Measurements from ENCODE around the gene GBGT1. TPM values are rescaled to one million over a fixed set of nuclear protein-coding genes. Genes with fewer than 3 reads are reported as not detected.

GBGT1 gene
- total RNA-seq, 2 experiments from 2014 or later, result 2.5 to 3.9 TPM

DNA sequence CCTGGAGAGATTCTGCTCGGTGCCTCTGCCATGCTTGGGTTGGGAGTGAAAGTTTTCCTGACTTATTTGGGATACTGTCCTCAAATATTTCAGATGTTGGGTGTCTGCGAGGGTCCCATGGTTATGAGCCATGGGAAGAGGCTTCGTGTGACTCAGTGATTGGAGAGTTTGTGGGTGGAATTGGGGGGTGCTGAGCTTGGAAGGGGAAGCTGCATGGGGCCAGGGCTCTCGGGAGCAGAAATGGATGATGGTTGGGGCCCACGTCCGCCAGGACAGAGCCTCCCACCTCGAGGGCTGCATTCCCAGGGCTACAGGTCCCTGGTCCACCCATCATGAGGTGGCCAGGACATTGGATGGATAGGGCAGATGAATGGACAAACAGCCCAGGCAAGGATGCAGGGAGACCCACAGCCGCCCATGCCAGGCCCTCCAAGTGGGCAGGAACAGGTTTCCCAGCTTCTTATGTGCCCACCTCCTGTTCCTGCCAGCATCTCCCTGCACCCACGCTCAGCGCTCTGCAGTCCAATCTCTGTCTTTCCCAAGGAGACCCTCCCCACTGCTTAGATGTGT is 39.9 kb upstream of the GBGT1 start:
- peaks cover 4% of the 10 kb centered on the region for H3K4me1 Mint-ChIP-seq
- CTCF ChIA-PET, result no interaction called here
- POLR2A ChIA-PET, result no interaction called here

GRCh38 chr9:133202688-133203453 is 39.2 kb upstream of the GBGT1 start:
- H3K27me3 Mint-ChIP-seq, result peaks cover 3% of the 10 kb centered on the region
- peaks cover 4% of the 10 kb centered on the region for H3K4me1 Mint-ChIP-seq
- no peaks in the 10 kb centered on the region for H3K36me3 Mint-ChIP-seq (ENCODE audit: low read depth)
- H3K4me3 Mint-ChIP-seq, result no peak overlapping the region
- no peak overlapping the region for H3K27ac Mint-ChIP-seq
- ChIA-PET POLR2A (no interaction called here), CTCF (no interaction called here)
- no peak for DNase-seq
- no peaks in the 10 kb centered on the region for H3K9me3 Mint-ChIP-seq

More for the DNA sequence above, 39.9 kb upstream of the GBGT1 start:
- Mint-ChIP-seq H3K27ac (no peak overlapping the region), H3K4me3 (no peak overlapping the region), H3K27me3 (peaks cover 3% of the 10 kb centered on the region), H3K9me3 (no peaks in the 10 kb centered on the region), H3K36me3 (ENCODE audit: low read depth) (no peaks in the 10 kb centered on the region)
- no peak for DNase-seq

DNA sequence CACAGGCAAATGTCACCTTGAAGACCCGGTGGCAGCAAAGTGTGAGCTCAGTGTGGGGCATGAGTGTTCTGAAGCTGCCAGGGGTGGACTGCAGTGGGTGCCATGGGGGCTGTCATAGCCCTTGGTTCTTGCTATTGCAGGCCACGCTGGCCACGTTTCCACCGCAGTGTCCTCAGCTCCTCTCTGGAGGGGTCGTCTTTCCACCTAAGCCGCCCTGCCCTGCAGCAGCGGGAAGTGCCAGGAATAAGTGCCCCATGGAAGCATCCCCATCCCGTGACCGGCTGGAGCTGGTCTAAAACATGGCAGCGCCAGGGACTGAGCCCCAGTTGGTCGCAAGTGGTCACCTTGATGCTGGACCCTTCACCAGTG is 38.4 kb upstream of the GBGT1 start:
- no peak for DNase-seq
- Mint-ChIP-seq H3K9me3 (no peaks in the 10 kb centered on the region), H3K27ac (no peak overlapping the region), H3K4me3 (no peak overlapping the region), H3K36me3 (ENCODE audit: low read depth) (no peaks in the 10 kb centered on the region), H3K4me1 (peaks cover 4% of the 10 kb centered on the region), H3K27me3 (peaks cover 3% of the 10 kb centered on the region)
- CTCF ChIA-PET, result interaction anchor here (1.7 kb wide), 1 partner anchor 14 kb away, joined by 6 read pairs; no protein-coding TSS in a partner anchor
- POLR2A ChIA-PET, result no interaction called here

- Mint-ChIP-seq H3K9me3 (no peaks in the 10 kb centered on the region), H3K27ac (no peak overlapping the region), H3K4me3 (no peak overlapping the region), H3K36me3 (ENCODE audit: low read depth) (no peaks in the 10 kb centered on the region), H3K4me1 (peaks cover 4% of the 10 kb centered on the region), H3K27me3 (peaks cover 3% of the 10 kb centered on the region)
- POLR2A ChIA-PET, result no interaction called here
- DNase-seq, result no peak
- CTCF ChIA-PET, result interaction anchor here (1.7 kb wide), 1 partner anchor 13 kb away, joined by 6 read pairs; no protein-coding TSS in a partner anchor
Measured at GRCh38 chr9:133201424-133202144, 37.9 kb upstream of the GBGT1 start.

- ChIA-PET CTCF (interaction anchor here (1.5 to 1.7 kb wide), 2 partner anchors 12 to 15 kb away, joined by 6 to 8 read pairs; no protein-coding TSS in a partner anchor), POLR2A (no interaction called here)
- Mint-ChIP-seq H3K4me1 (peaks cover 4% of the 10 kb centered on the region), H3K36me3 (ENCODE audit: low read depth) (no peaks in the 10 kb centered on the region), H3K9me3 (no peaks in the 10 kb centered on the region), H3K27me3 (peaks cover 3% of the 10 kb centered on the region), H3K27ac (no peak overlapping the region), H3K4me3 (no peak overlapping the region)
- DNase-seq, result no peak
Measured at GRCh38 chr9:133200631-133201030, 36.9 kb upstream of the GBGT1 start.

GRCh38 chr9:133199648-133200321 is 36.1 kb upstream of the GBGT1 start:
- Mint-ChIP-seq H3K36me3 (ENCODE audit: low read depth) (no peaks in the 10 kb centered on the region), H3K9me3 (no peaks in the 10 kb centered on the region), H3K4me1 (peaks cover 4% of the 10 kb centered on the region), H3K27ac (no peak overlapping the region), H3K4me3 (peak overlapping the region; percentile 45), H3K27me3 (peaks cover 8% of the 10 kb centered on the region)
- POLR2A ChIA-PET, result no interaction called here
- peak; percentile 28 for DNase-seq
- CTCF ChIA-PET, result interaction anchor here (0.6 to 1.5 kb wide), 2 partner anchors 14 to 1839 kb away, joined by 3 to 8 read pairs; no protein-coding TSS in a partner anchor

- CTCF ChIA-PET, result no interaction called here
- Mint-ChIP-seq H3K9me3 (no peaks in the 10 kb centered on the region), H3K27ac (no peak overlapping the region), H3K36me3 (ENCODE audit: low read depth) (no peaks in the 10 kb centered on the region), H3K27me3 (peaks cover 19% of the 10 kb centered on the region), H3K4me1 (peaks cover 3% of the 10 kb centered on the region), H3K4me3 (no peak overlapping the region)
- DNase-seq, result no peak
- POLR2A ChIA-PET, result no interaction called here
Measured at GRCh38 chr9:133195029-133195428, 31.3 kb upstream of the GBGT1 start.

DNA sequence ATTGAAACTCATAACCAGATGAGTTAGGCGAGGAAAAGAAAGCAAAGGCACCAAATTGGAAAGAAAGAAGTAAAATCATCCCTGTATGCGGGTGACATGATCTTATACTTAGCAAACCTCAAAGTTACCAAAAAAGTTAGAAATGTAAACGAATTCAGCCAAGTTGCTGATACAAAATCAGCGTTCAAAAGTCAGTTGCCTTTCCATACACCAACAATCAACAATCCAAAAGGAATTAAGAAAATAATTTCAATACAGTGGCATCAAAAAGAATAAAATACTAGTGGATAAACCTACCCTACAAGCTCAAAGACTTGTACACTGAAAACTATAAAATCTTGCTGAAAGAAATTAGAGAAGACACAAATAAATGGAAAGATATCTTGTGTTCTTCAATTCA is 30.9 kb upstream of the GBGT1 start:
- DNase-seq, result no peak
- ChIA-PET POLR2A (interaction anchor here (0.6 kb wide), 1 partner anchor 879 kb away, joined by 4 read pairs; no protein-coding TSS in a partner anchor), CTCF (interaction anchor here (0.7 kb wide), 1 partner anchor 383 kb away, joined by 3 read pairs; no protein-coding TSS in a partner anchor)
- Mint-ChIP-seq H3K27me3 (peaks cover 19% of the 10 kb centered on the region), H3K27ac (no peak overlapping the region), H3K36me3 (ENCODE audit: low read depth) (no peaks in the 10 kb centered on the region), H3K4me1 (peaks cover 2% of the 10 kb centered on the region), H3K9me3 (no peaks in the 10 kb centered on the region), H3K4me3 (no peak overlapping the region)

DNA sequence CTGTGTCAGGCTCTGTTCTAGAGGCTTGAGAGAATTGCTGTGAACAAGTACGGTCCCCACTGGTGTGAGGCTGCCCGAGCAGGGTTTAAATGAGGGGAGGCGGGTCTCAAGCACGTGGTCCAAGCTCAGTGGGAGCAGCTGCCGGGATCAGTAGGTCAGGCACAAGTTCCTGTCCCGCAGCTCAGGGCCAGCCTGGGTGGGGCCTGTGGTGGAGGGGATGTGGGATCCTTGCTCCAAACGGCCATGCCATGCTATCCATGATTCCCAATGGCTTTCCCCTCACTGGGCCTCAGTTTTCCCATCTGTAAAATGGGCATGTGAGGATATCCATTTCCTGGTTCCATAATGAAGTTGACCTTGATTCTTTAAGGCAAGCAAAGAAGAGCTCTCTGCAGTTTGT is 28.3 kb upstream of the GBGT1 start:
- H3K36me3 Mint-ChIP-seq (ENCODE audit: low read depth), result no peaks in the 10 kb centered on the region
- CTCF ChIA-PET, result no interaction called here

DNA sequence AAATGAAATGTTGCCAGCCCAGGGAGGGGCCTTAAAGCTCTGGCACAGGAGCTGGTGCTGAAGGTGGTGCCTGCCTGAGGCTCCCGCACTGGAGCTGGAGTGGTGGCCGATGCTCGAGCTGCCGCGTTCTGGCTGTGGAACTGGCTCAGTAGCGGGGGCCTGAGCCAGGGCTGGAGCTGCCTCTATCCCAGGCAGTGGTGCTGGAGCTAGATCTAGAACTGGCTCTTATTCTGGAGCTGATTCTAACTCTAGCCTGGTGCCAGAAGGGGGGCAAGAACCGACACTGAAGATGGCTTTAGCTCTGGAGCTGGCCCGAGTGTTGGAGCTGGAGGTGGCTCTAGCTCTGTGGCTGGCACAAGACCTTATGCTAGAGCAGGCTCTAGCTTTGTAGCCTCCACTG is 26.1 kb upstream of the GBGT1 start:
- Mint-ChIP-seq H3K27me3 (peaks cover 32% of the 10 kb centered on the region), H3K27ac (no peak overlapping the region), H3K4me1 (peaks cover 11% of the 10 kb centered on the region), H3K36me3 (ENCODE audit: low read depth) (no peaks in the 10 kb centered on the region), H3K4me3 (no peak overlapping the region), H3K9me3 (no peaks in the 10 kb centered on the region)
- POLR2A ChIA-PET, result no interaction called here
- DNase-seq, result no peak
- CTCF ChIA-PET, result interaction anchor here (0.6 to 1.3 kb wide), 6 partner anchors 9 to 297 kb away, joined by 3 to 6 read pairs (median 3); no protein-coding TSS in a partner anchor

More for the DNA sequence above, 28.3 kb upstream of the GBGT1 start:
- Mint-ChIP-seq H3K4me3 (no peak overlapping the region), H3K9me3 (no peaks in the 10 kb centered on the region), H3K4me1 (no peaks in the 10 kb centered on the region), H3K27ac (no peak overlapping the region), H3K27me3 (peaks cover 26% of the 10 kb centered on the region)
- DNase-seq, result no peak
- POLR2A ChIA-PET, result no interaction called here

GRCh38 chr9:133188843-133189180 is 25.1 kb upstream of the GBGT1 start:
- Mint-ChIP-seq H3K27me3 (peaks cover 29% of the 10 kb centered on the region), H3K9me3 (no peaks in the 10 kb centered on the region), H3K4me3 (no peak overlapping the region), H3K36me3 (ENCODE audit: low read depth) (no peaks in the 10 kb centered on the region), H3K27ac (no peak overlapping the region), H3K4me1 (peaks cover 17% of the 10 kb centered on the region)
- CTCF ChIA-PET, result interaction anchor here (1.9 kb wide), 1 partner anchor 13 kb away, joined by 6 read pairs; no protein-coding TSS in a partner anchor
- POLR2A ChIA-PET, result interaction anchor here (0.7 kb wide), 1 partner anchor 158 kb away, joined by 4 read pairs; the partner anchor contains the start of gene GTF3C5
- DNase-seq, result no peak

GRCh38 chr9:133188006-133188842 is 24.5 kb upstream of the GBGT1 start:
- Mint-ChIP-seq H3K36me3 (ENCODE audit: low read depth) (no peaks in the 10 kb centered on the region), H3K4me1 (peaks cover 21% of the 10 kb centered on the region), H3K27me3 (peaks cover 30% of the 10 kb centered on the region), H3K4me3 (no peak overlapping the region), H3K27ac (no peak overlapping the region), H3K9me3 (no peaks in the 10 kb centered on the region)
- CTCF ChIA-PET, result interaction anchor here (1.9 to 2.9 kb wide), 3 partner anchors 13 to 160 kb away, joined by 6 to 12 read pairs (median 11); partner anchors contain the start of genes MED22 and RPL7A
- POLR2A ChIA-PET, result no interaction called here
- DNase-seq, result no peak
